ENCODE results near the gene CUL3. TPM values are rescaled to one million over a fixed set of nuclear protein-coding genes. Genes with fewer than 3 reads are reported as not detected.

Gene CUL3
- total RNA-seq, 1 donor from 2014 or later, result 66.0 TPM

GRCh38 chr2:224438726-224439125, 146.4 kb downstream of the CUL3 start:
- intact Hi-C loops (cut with DNase I), result no loop called here
- no peak for DNase-seq (ENCODE audit: low spot score)

GRCh38 chr2:224436634-224437033, 148.5 kb downstream of the CUL3 start:
- intact Hi-C loops (cut with DNase I), result no loop called here

GRCh38 chr2:224434618-224435017, 150.5 kb downstream of the CUL3 start:
- intact Hi-C loops (cut with DNase I), result no loop called here
- no peak for DNase-seq (ENCODE audit: low spot score)

More at GRCh38 chr2:224436634-224437033, 148.5 kb downstream of the CUL3 start:
- no peak for DNase-seq (ENCODE audit: low spot score)

GRCh38 chr2:224433442-224433841, 151.7 kb downstream of the CUL3 start:
- intact Hi-C loops (cut with DNase I), result no loop called here
- no peak for DNase-seq (ENCODE audit: low spot score)

- DNase-seq (ENCODE audit: low spot score), result no peak
- intact Hi-C loops (cut with DNase I), result no loop called here
These were observed 153.1 kb downstream of the CUL3 start for GRCh38 chr2:224432003-224432579.

- intact Hi-C loops (cut with DNase I), result no loop called here
- DNase-seq (ENCODE audit: low spot score), result no peak
These were observed 155.7 kb downstream of the CUL3 start for GRCh38 chr2:224429441-224429810.

- intact Hi-C loops (cut with DNase I), result no loop called here
- DNase-seq (ENCODE audit: low spot score), result no peak
These were observed 156.2 kb downstream of the CUL3 start for GRCh38 chr2:224428787-224429440.

- intact Hi-C loops (cut with DNase I), result no loop called here
These were observed 157.7 kb downstream of the CUL3 start for GRCh38 chr2:224427471-224427870.

GRCh38 chr2:224426656-224427055, 158.5 kb downstream of the CUL3 start:
- intact Hi-C loops (cut with DNase I), result no loop called here
- DNase-seq (ENCODE audit: low spot score), result no peak

More at GRCh38 chr2:224427471-224427870, 157.7 kb downstream of the CUL3 start:
- DNase-seq (ENCODE audit: low spot score), result no peak

- DNase-seq (ENCODE audit: low spot score), result no peak
- intact Hi-C loops (cut with DNase I), result no loop called here
These were observed 164.1 kb downstream of the CUL3 start for GRCh38 chr2:224421065-224421464.

Other genes starting within 250 kb of the CUL3 start
- 1.9 TPM for gene FAM124B, start 183.3 kb downstream of the CUL3 start, total RNA-seq
- not detected for gene CCDC195, start 131.0 kb upstream of the CUL3 start, total RNA-seq

Measured in cardiac septum (tissue), 1 donor.